ENCODE results near the gene RNF5. TPM values are rescaled to one million over a fixed set of nuclear protein-coding genes. Genes with fewer than 3 reads are reported as not detected.
A peak's percentile ranks its signal among the peaks of the same experiment; 100 is the strongest.

The RNF5 gene
- total and polyA plus RNA-seq, 2 experiments from 2014 or later: 133 to 169 TPM

DNA sequence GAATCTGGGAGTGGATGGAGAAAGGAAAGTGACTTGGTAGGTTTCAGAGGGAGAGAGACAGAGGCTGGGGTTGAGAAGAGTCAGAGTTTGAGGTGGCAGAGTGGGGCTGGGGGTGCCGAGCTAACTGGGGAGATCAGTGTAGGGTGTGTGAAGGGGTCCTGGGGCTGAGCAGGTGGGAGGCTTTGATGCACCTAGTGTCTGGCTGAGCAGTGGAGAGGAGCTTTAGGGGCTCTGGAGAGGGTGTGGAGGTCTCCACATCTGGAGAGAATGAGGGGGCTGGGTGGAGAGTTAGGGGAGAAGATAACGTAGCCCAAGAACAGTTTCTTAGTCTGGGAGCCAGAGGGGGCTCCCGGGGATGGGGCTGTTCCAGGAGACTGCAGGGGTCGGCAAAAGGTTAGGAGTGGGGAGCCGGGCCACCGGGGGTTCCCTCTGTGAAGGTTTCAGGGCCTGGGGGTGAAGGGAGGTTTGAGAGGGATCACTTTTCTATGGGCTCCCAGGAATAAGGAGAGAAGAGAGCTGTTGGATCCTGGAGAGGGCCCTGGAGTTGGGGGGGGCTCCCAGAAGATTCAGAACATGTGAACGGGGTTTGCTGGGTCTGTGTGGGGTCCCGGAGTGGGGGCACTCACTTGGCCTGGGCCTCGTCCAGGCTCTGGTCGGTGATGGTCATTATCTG is 11.0 kb downstream of the RNF5 start:
- Histone ChIP-seq H3K4me1 (ENCODE audit: insufficient read depth) (peaks cover 35% of the 10 kb centered on the region), H3K9me3 (ENCODE audit: low read depth) (no peaks in the 10 kb centered on the region), H3K9me2 (replicated peaks; ENCODE audit: insufficient read depth) (no peaks in the 10 kb centered on the region), H3K27me3 (no peaks in the 10 kb centered on the region), H3K79me2 (peaks cover 33% of the 10 kb centered on the region), H2AFZ (no peak overlapping the region), H4K20me1 (ENCODE audit: insufficient read depth, poor library complexity, severe bottlenecking) (no peaks in the 10 kb centered on the region), H3K4me2 (peak overlapping the region; percentile 89), H3K27ac (peak overlapping the region; percentile 97), H3K36me3 (replicated peaks; ENCODE audit: insufficient read depth, low read depth) (no peaks in the 10 kb centered on the region), H3K4me3 (peak overlapping the region; percentile 81)
- TF ChIP-seq EZH2phosphoT487 (IDR thresholded peaks at IDR 0.05; ENCODE audit: low read depth, severe bottlenecking, unreplicated experiment) (no peak), CTCF (IDR thresholded peaks at IDR 0.05; ENCODE audit: poor library complexity) (no peak), EZH2 (IDR thresholded peaks at IDR 0.05; ENCODE audit: borderline replicate concordance) (no peak)
- no peak for DNase-seq (ENCODE audit: low spot score)
- WGBS (ENCODE audit: low lambda C conversion rate, missing lambda C conversion rate): 0% methylated on average over 7 of the region's 10 CpGs

GRCh38 chr6:32189742-32190053 is 11.5 kb downstream of the RNF5 start:
- Histone ChIP-seq H3K27me3 (no peaks in the 10 kb centered on the region), H3K9me2 (replicated peaks; ENCODE audit: insufficient read depth) (no peaks in the 10 kb centered on the region), H3K4me1 (ENCODE audit: insufficient read depth) (peaks cover 33% of the 10 kb centered on the region), H4K20me1 (ENCODE audit: insufficient read depth, poor library complexity, severe bottlenecking) (no peaks in the 10 kb centered on the region), H3K27ac (peak overlapping the region; percentile 97), H3K79me2 (peaks cover 33% of the 10 kb centered on the region), H3K4me2 (peak overlapping the region; percentile 89), H2AFZ (no peak overlapping the region), H3K36me3 (replicated peaks; ENCODE audit: insufficient read depth, low read depth) (no peaks in the 10 kb centered on the region), H3K4me3 (peak overlapping the region; percentile 81), H3K9me3 (ENCODE audit: low read depth) (no peaks in the 10 kb centered on the region)
- TF ChIP-seq EZH2phosphoT487 (IDR thresholded peaks at IDR 0.05; ENCODE audit: low read depth, severe bottlenecking, unreplicated experiment) (no peak), CTCF (IDR thresholded peaks at IDR 0.05; ENCODE audit: poor library complexity) (no peak), EZH2 (IDR thresholded peaks at IDR 0.05; ENCODE audit: borderline replicate concordance) (no peak)
- peak; percentile 53 for DNase-seq (ENCODE audit: low spot score)
- 17% methylated on average over 1 of the region's 23 CpGs for WGBS (ENCODE audit: low lambda C conversion rate, missing lambda C conversion rate)

GRCh38 chr6:32190054-32190851 is 12.0 kb downstream of the RNF5 start, which contains the start of gene PBX2:
PBX2 (minus strand) TSS chr6:32190202; CDS start chr6:32189915, 287 bp downstream.
- 5% methylated on average over 11 of the region's 23 CpGs for WGBS (ENCODE audit: low lambda C conversion rate, missing lambda C conversion rate)
- Histone ChIP-seq H3K4me3 (peak within 1 kb of the TSS; percentile 81), H3K9me2 (replicated peaks; ENCODE audit: insufficient read depth) (no peaks in the 10 kb centered on the region), H3K36me3 (replicated peaks; ENCODE audit: insufficient read depth, low read depth) (no peaks in the 10 kb centered on the region), H3K4me2 (peak within 1 kb of the TSS; percentile 89), H3K79me2 (peaks cover 33% of the 10 kb centered on the region), H4K20me1 (ENCODE audit: insufficient read depth, poor library complexity, severe bottlenecking) (no peaks in the 10 kb centered on the region), H3K4me1 (ENCODE audit: insufficient read depth) (peaks cover 36% of the 10 kb centered on the region), H3K9me3 (ENCODE audit: low read depth) (no peaks in the 10 kb centered on the region), H3K27ac (peak within 1 kb of the TSS; percentile 97), H3K27me3 (no peaks in the 10 kb centered on the region), H2AFZ (peak within 1 kb of the TSS; percentile 18)
- TF ChIP-seq EZH2 (IDR thresholded peaks at IDR 0.05; ENCODE audit: borderline replicate concordance) (no peak), CTCF (IDR thresholded peaks at IDR 0.05; ENCODE audit: poor library complexity) (no peak), EZH2phosphoT487 (IDR thresholded peaks at IDR 0.05; ENCODE audit: low read depth, severe bottlenecking, unreplicated experiment) (no peak)
- DNase-seq (ENCODE audit: low spot score): peak; percentile 95

All from hepatocyte (in vitro differentiated cells).